ENCODE data around the gene ADAP1. TPM values are rescaled to one million over a fixed set of nuclear protein-coding genes. Genes with fewer than 3 reads are reported as not detected.

ADAP1 gene
- total and polyA plus RNA-seq, 2 of the 13 experiments (the other 11 are each of a cell fraction or from before 2014, with no cell fraction given) = 10.5 to 24.6 TPM

DNA sequence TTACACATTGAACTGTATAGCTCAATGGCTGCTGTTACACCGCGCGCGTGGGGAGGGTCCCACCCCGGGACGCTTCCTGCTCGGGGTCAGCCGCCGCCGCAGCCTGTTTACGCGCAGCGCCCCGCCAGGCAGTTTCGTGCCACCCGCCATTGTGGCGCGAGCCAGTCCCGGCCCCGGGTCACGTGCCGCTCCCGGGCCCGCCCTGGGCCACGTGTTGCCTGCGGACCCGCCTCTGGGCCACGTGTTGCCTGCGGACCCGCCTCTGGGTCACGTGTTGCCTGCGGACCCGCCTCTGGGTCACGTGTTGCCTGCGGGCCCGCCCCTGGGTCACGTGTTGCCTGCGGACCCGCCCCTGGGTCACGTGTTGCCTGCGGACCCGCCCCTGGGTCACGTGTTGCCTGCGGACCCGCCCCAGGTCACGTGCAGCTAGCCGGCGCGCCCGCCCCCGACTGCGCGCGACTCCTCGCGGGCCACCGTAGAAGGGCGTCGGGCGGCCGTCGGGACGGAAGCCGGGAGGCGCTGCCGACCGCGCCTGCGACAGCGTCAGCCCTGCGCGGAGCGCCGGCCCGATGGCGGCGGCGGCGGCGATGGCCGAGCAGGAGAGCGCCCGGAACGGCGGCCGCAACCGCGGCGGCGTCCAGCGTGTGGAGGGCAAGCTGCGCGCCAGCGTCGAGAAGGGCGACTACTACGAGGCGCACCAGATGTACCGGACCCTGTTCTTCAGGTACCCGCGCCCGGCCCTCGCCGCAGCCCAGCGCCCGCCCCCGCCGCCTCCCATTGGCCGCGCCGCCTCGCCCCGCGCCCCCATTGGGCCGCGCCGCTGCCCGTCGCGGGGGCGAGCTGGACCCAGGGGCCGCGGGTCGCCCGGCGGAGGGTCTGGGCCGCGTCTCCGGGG lies 78.2 kb downstream of the ADAP1 start, which contains the start of gene GET4 (continued):
- TF ChIP-seq, protein P1, sequence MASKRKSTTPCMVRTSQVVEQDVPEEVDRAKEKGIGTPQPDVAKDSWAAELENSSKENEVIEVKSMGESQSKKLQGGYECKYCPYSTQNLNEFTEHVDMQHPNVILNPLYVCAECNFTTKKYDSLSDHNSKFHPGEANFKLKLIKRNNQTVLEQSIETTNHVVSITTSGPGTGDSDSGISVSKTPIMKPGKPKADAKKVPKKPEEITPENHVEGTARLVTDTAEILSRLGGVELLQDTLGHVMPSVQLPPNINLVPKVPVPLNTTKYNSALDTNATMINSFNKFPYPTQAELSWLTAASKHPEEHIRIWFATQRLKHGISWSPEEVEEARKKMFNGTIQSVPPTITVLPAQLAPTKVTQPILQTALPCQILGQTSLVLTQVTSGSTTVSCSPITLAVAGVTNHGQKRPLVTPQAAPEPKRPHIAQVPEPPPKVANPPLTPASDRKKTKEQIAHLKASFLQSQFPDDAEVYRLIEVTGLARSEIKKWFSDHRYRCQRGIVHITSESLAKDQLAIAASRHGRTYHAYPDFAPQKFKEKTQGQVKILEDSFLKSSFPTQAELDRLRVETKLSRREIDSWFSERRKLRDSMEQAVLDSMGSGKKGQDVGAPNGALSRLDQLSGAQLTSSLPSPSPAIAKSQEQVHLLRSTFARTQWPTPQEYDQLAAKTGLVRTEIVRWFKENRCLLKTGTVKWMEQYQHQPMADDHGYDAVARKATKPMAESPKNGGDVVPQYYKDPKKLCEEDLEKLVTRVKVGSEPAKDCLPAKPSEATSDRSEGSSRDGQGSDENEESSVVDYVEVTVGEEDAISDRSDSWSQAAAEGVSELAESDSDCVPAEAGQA (IDR thresholded peaks at IDR 0.05; ENCODE audit: low read depth) = peak; percentile 63; the same call in 1 of the 2 replicates
- TF ChIP-seq, protein P1 (CRISPR knock-in tag; IDR thresholded peaks at IDR 0.05; ENCODE audit: borderline replicate concordance) = peak; percentile 75; the same call in 1 of the 2 replicates
- TF ChIP-seq ZSCAN25 (CRISPR knock-in tag; IDR thresholded peaks at IDR 0.05) (peak; percentile 80), PLRG1 (conservative IDR thresholded peaks at IDR 0.05) (no peak), CBFB (CRISPR knock-in tag; IDR thresholded peaks at IDR 0.05) (peak; percentile 27; the same call in 1 of the 2 replicates), ISL2 (CRISPR knock-in tag; IDR thresholded peaks at IDR 0.05) (0 out of 2 replicates have a peak, but pooled peaks have one; percentile 25), NR2F6 (IDR thresholded peaks at IDR 0.05) (no peak), NR2F6 (CRISPR knock-in tag; IDR thresholded peaks at IDR 0.05) (no peak), ZNF10 (CRISPR knock-in tag; IDR thresholded peaks at IDR 0.05; ENCODE audit: borderline replicate concordance, low read depth) (no peak), ZBTB38 (CRISPR knock-in tag; IDR thresholded peaks at IDR 0.05) (peak; percentile 99), KAT8 (CRISPR knock-in tag; IDR thresholded peaks at IDR 0.05) (0 out of 2 replicates have a peak, but pooled peaks have one; percentile 19), CENPX (CRISPR knock-in tag; IDR thresholded peaks at IDR 0.05) (no peak), ETV5 (CRISPR knock-in tag; IDR thresholded peaks at IDR 0.05; ENCODE audit: borderline replicate concordance) (peak; percentile 5; the same call in 1 of the 2 replicates), CAMTA2 (CRISPR knock-in tag; IDR thresholded peaks at IDR 0.05; ENCODE audit: borderline replicate concordance) (peak; percentile 69; the same call in 1 of the 2 replicates), THAP11 (CRISPR knock-in tag; IDR thresholded peaks at IDR 0.05) (peak; percentile 89), REPIN1 (CRISPR knock-in tag; IDR thresholded peaks at IDR 0.05; ENCODE audit: borderline replicate concordance, low read depth) (0 out of 2 replicates have a peak, but pooled peaks have one; percentile 46), BRCA1 (CRISPR knock-in tag; IDR thresholded peaks at IDR 0.05) (peak; percentile 49; the same call in 1 of the 2 replicates), SOX13 (IDR thresholded peaks at IDR 0.05) (no peak), SOX13 (CRISPR knock-in tag; conservative IDR thresholded peaks at IDR 0.05 in 1 of 2, IDR thresholded peaks at IDR 0.05 in 1 of 2) (no peak), TEAD3 (CRISPR knock-in tag; optimal IDR thresholded peaks at IDR 0.05; ENCODE audit: borderline replicate concordance) (peak; percentile 64), DPF2 (CRISPR knock-in tag; IDR thresholded peaks at IDR 0.05; ENCODE audit: borderline replicate concordance, low read depth) (no peak), RAD51 (IDR thresholded peaks at IDR 0.05; ENCODE audit: borderline replicate concordance) (peak; percentile 95), KLF12 (CRISPR knock-in tag; IDR thresholded peaks at IDR 0.05; ENCODE audit: borderline replicate concordance) (peak; percentile 98)
- TF ChIP-seq, protein P2, sequence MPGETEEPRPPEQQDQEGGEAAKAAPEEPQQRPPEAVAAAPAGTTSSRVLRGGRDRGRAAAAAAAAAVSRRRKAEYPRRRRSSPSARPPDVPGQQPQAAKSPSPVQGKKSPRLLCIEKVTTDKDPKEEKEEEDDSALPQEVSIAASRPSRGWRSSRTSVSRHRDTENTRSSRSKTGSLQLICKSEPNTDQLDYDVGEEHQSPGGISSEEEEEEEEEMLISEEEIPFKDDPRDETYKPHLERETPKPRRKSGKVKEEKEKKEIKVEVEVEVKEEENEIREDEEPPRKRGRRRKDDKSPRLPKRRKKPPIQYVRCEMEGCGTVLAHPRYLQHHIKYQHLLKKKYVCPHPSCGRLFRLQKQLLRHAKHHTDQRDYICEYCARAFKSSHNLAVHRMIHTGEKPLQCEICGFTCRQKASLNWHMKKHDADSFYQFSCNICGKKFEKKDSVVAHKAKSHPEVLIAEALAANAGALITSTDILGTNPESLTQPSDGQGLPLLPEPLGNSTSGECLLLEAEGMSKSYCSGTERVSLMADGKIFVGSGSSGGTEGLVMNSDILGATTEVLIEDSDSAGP (CRISPR knock-in tag; IDR thresholded peaks at IDR 0.05; ENCODE audit: borderline replicate concordance) = peak; percentile 56; the same call in 1 of the 2 replicates
